ENCODE measurements around the gene EIPR1.

- TF ChIP-seq MAX (CRISPR knock-in tag; IDR thresholded peaks at IDR 0.05): no peak
- no peak for TF ChIP-seq CTCF (IDR thresholded peaks at IDR 0.05)
- TF ChIP-seq IRF2 (CRISPR knock-in tag; IDR thresholded peaks at IDR 0.05; ENCODE audit: borderline replicate concordance, low read depth): no peak
- no peak for TF ChIP-seq FOXK1 (CRISPR knock-in tag; IDR thresholded peaks at IDR 0.05)
- TF ChIP-seq NR2C2 (CRISPR knock-in tag; IDR thresholded peaks at IDR 0.05): no peak
- TF ChIP-seq TCF7 (CRISPR knock-in tag; IDR thresholded peaks at IDR 0.05; ENCODE audit: low read depth): no peak
- no peak for TF ChIP-seq CREB1 (CRISPR knock-in tag; IDR thresholded peaks at IDR 0.05)
- TF ChIP-seq ZNF232 (CRISPR knock-in tag; IDR thresholded peaks at IDR 0.05): no peak
- no peak for TF ChIP-seq NFATC4 (CRISPR knock-in tag; IDR thresholded peaks at IDR 0.05)
- no peak for TF ChIP-seq MYBL2 (CRISPR knock-in tag; IDR thresholded peaks at IDR 0.05)
- no peak for TF ChIP-seq E2F1 (CRISPR knock-in tag; IDR thresholded peaks at IDR 0.05)
- no peak for TF ChIP-seq USF1 (CRISPR knock-in tag; IDR thresholded peaks at IDR 0.05)
- no peak for TF ChIP-seq ZNF512 (CRISPR knock-in tag; IDR thresholded peaks at IDR 0.05; ENCODE audit: borderline replicate concordance)
Observed at GRCh38 chr2:3200420-3200939, 177.1 kb downstream of the EIPR1 start.
